ENCODE measurements around the gene FITM1. TPM values are rescaled to one million over a fixed set of nuclear protein-coding genes. Genes with fewer than 3 reads are reported as not detected.

Gene FITM1
- polyA plus RNA-seq, 3 donors, result 2.1 TPM; not detected in 2

DNA sequence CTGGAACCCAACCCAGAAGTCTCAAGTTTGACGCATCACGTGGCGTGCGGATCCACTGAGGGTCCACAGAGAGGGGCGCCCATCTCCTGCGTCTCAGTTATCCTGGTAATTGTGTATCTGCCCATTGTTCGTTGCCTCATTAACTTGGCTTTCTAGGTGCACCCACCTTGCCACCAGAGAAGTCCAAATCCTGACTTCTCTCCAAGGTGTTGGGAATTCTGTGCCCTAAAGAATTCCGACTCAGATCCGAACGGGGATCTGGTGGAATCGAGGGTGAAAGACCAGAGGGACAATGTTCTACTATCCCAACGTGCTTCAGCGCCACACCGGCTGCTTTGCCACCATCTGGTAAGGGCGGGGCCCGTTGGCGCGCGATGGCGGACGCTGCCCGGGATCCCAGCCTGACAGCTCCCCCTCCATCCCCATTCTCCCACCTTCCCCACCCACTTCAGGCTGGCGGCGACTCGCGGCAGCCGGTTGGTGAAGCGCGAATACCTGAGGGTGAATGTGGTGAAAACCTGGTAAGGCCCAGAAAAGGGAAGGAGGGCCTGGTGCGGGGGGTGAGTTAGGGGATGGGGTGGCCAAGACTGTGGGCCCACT is 41.9 kb downstream of the FITM1 start:
- Mint-ChIP-seq H3K9me3 (peaks cover 0 to 2% (median 0%) of the 10 kb centered on the region in 7 donors), H3K36me3 (peaks cover 62 to 79% of the 10 kb centered on the region in 2 donors), H3K27me3 (ENCODE audit: low read depth in 3 of 3) (peaks cover 10 to 19% (median 16%) of the 10 kb centered on the region in 3 donors), H3K4me3 (peak overlapping the region; percentile 59 to 75), H3K4me1 (peaks cover 35% of the 10 kb centered on the region), H3K27ac (peak overlapping the region in 1 of 7 donors; percentile 68)
- intact Hi-C loops (cut with micrococcal nuclease), result no loop called here
- peaks cover 26 to 34% of the 10 kb centered on the region in 2 donors for H3K4me1 ChIP-seq (ENCODE audit: control insufficient read depth in 1 of 2, insufficient read depth in 2 of 2, low read length in 2 of 2)
- peak overlapping the region; percentile 17 for H3K9ac ChIP-seq (ENCODE audit: insufficient read depth, low read length, poor library complexity, severe bottlenecking)
- TF ChIP-seq, protein P1, sequence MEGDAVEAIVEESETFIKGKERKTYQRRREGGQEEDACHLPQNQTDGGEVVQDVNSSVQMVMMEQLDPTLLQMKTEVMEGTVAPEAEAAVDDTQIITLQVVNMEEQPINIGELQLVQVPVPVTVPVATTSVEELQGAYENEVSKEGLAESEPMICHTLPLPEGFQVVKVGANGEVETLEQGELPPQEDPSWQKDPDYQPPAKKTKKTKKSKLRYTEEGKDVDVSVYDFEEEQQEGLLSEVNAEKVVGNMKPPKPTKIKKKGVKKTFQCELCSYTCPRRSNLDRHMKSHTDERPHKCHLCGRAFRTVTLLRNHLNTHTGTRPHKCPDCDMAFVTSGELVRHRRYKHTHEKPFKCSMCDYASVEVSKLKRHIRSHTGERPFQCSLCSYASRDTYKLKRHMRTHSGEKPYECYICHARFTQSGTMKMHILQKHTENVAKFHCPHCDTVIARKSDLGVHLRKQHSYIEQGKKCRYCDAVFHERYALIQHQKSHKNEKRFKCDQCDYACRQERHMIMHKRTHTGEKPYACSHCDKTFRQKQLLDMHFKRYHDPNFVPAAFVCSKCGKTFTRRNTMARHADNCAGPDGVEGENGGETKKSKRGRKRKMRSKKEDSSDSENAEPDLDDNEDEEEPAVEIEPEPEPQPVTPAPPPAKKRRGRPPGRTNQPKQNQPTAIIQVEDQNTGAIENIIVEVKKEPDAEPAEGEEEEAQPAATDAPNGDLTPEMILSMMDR (IDR thresholded peaks at IDR 0.05), result no peak
- no peaks in the 10 kb centered on the region for H3K9me3 ChIP-seq (replicated peaks in 1 of 2; ENCODE audit: control insufficient read depth in 1 of 2, insufficient read depth in 1 of 2, low read length in 2 of 2)
- H4K20me1 ChIP-seq (ENCODE audit: insufficient read depth, low read length), result peaks cover 33% of the 10 kb centered on the region
- DNase-seq, result no peak
- H3K4me2 ChIP-seq (replicated peaks; ENCODE audit: extremely low read depth, low read length, poor library complexity, severe bottlenecking), result peak overlapping the region; percentile 71
- H3K4me3 ChIP-seq (replicated peaks in 1 of 3; ENCODE audit: low read depth in 2 of 3, low read length in 3 of 3), result peak overlapping the region in 1 of 3 experiments; percentile 68
- H3K36me3 ChIP-seq (replicated peaks in 1 of 2; ENCODE audit: control insufficient read depth in 1 of 2, insufficient read depth in 2 of 2, low read length in 2 of 2), result peaks cover 36 to 62% of the 10 kb centered on the region in 2 donors
- no peaks in the 10 kb centered on the region for H3K27me3 ChIP-seq (ENCODE audit: control insufficient read depth in 2 of 2, insufficient read depth in 2 of 2, low read length in 2 of 2)
- no peaks in the 10 kb centered on the region for H3K79me2 ChIP-seq (ENCODE audit: insufficient read depth, low read length)
- H3K27ac ChIP-seq (ENCODE audit: low read depth in 1 of 2, low read length in 2 of 2), result no peak overlapping the region
- H2AFZ ChIP-seq (ENCODE audit: insufficient read depth, low read depth, low read length, poor library complexity, severe bottlenecking), result peak overlapping the region; percentile 46
- 10% methylated on average over 15 of the region's 30 CpGs for WGBS (ENCODE audit: insufficient coverage)

DNA sequence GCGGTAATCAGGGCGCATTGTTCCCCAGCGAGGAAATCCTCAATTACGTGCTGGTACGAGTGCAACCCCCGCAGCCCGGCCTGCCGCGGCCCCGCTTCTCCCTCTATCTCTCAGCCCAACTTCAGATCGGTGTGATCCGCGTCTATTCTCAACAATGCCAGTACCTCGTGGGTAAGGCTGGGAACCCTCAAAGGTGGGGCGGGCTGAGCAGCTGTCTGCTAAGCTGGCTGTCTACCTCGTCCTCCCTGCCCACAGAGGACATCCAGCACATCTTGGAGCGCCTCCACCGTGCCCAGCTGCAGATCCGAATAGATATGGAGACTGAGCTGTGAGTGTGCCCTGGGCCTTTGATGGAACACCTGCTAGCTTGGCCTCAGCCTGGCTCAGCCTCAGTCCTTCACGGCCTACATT is 42.4 kb downstream of the FITM1 start:
- no peak overlapping the region for H2AFZ ChIP-seq (ENCODE audit: insufficient read depth, low read depth, low read length, poor library complexity, severe bottlenecking)
- Mint-ChIP-seq H3K27ac (peak overlapping the region in 1 of 7 donors; percentile 37), H3K9me3 (peaks cover 0 to 2% (median 0%) of the 10 kb centered on the region in 7 donors), H3K4me3 (no peak overlapping the region), H3K27me3 (ENCODE audit: low read depth in 3 of 3) (peaks cover 10 to 19% (median 16%) of the 10 kb centered on the region in 3 donors), H3K36me3 (peaks cover 62 to 79% of the 10 kb centered on the region in 2 donors), H3K4me1 (peaks cover 31% of the 10 kb centered on the region)
- WGBS (ENCODE audit: insufficient coverage), result 64% methylated on average over 15 of the region's 20 CpGs
- H3K27ac ChIP-seq (ENCODE audit: low read depth in 1 of 2, low read length in 2 of 2), result no peak overlapping the region
- H3K79me2 ChIP-seq (ENCODE audit: insufficient read depth, low read length), result no peaks in the 10 kb centered on the region
- H3K9ac ChIP-seq (ENCODE audit: insufficient read depth, low read length, poor library complexity, severe bottlenecking), result no peak overlapping the region
- peaks cover 36 to 62% of the 10 kb centered on the region in 2 donors for H3K36me3 ChIP-seq (replicated peaks in 1 of 2; ENCODE audit: control insufficient read depth in 1 of 2, insufficient read depth in 2 of 2, low read length in 2 of 2)
- TF ChIP-seq, protein P1 (IDR thresholded peaks at IDR 0.05), result no peak
- H4K20me1 ChIP-seq (ENCODE audit: insufficient read depth, low read length), result peaks cover 28% of the 10 kb centered on the region
- DNase-seq, result no peak
- H3K9me3 ChIP-seq (replicated peaks in 1 of 2; ENCODE audit: control insufficient read depth in 1 of 2, insufficient read depth in 1 of 2, low read length in 2 of 2), result no peaks in the 10 kb centered on the region
- H3K4me1 ChIP-seq (ENCODE audit: control insufficient read depth in 1 of 2, insufficient read depth in 2 of 2, low read length in 2 of 2), result peaks cover 22 to 31% of the 10 kb centered on the region in 2 donors
- peak overlapping the region in 1 of 3 experiments; percentile 68 for H3K4me3 ChIP-seq (replicated peaks in 1 of 3; ENCODE audit: low read depth in 2 of 3, low read length in 3 of 3)
- no peak overlapping the region for H3K4me2 ChIP-seq (replicated peaks; ENCODE audit: extremely low read depth, low read length, poor library complexity, severe bottlenecking)
- H3K27me3 ChIP-seq (ENCODE audit: control insufficient read depth in 2 of 2, insufficient read depth in 2 of 2, low read length in 2 of 2), result no peaks in the 10 kb centered on the region
- intact Hi-C loops (cut with micrococcal nuclease), result no loop called here
